Renal pelvis (tissue), 4 donors: ENCODE data around the gene VOPP1. TPM values are rescaled to one million over a fixed set of nuclear protein-coding genes. Genes with fewer than 3 reads are reported as not detected.

Source experiments
- DNase-seq: peaks from one replicate; pipeline ENCODE4 v3.0.0-alpha.2; 2013
- polyA plus RNA-seq, 3 donors: library from polyadenylated mRNA; unstranded; fragments of 120-200 nt; gene quantifications; one replicate each; pipeline ENCODE4 v1.2.1, GENCODE V29; 2013; ENCODE audit not compliant: insufficient read length in 3 of 3

VOPP1 gene
- polyA plus RNA-seq, 3 donors = 57.0 to 63.1 (median 59.8) TPM

GRCh38 chr7:55558962-55559920 is 13.1 kb downstream of the VOPP1 start:
- DNase-seq = no peak

GRCh38 chr7:55557666-55558188 is 14.6 kb downstream of the VOPP1 start:
- DNase-seq = no peak

GRCh38 chr7:55556492-55556891 is 15.8 kb downstream of the VOPP1 start:
- DNase-seq = no peak

GRCh38 chr7:55556031-55556430 is 16.3 kb downstream of the VOPP1 start:
- DNase-seq = no peak

GRCh38 chr7:55555160-55555559 is 17.1 kb downstream of the VOPP1 start:
- no peak for DNase-seq

- no peak for DNase-seq
Measured at GRCh38 chr7:55554038-55554437, 18.3 kb downstream of the VOPP1 start.

GRCh38 chr7:55553024-55553345 is 19.3 kb downstream of the VOPP1 start:
- DNase-seq = no peak

GRCh38 chr7:55552320-55553023 is 19.8 kb downstream of the VOPP1 start:
- peak; percentile 66 for DNase-seq

- no peak for DNase-seq
Measured at GRCh38 chr7:55550841-55551537, 21.3 kb downstream of the VOPP1 start.

GRCh38 chr7:55550010-55550663 is 22.2 kb downstream of the VOPP1 start:
- no peak for DNase-seq

- DNase-seq = no peak
Measured at GRCh38 chr7:55549457-55549856, 22.8 kb downstream of the VOPP1 start.

- DNase-seq = no peak
Measured at GRCh38 chr7:55548295-55548731, 24.0 kb downstream of the VOPP1 start.

GRCh38 chr7:55546814-55547213 is 25.5 kb downstream of the VOPP1 start:
- DNase-seq = no peak

- DNase-seq = no peak
Measured at GRCh38 chr7:55545496-55545895, 26.8 kb downstream of the VOPP1 start.

GRCh38 chr7:55540226-55540858 is 32.0 kb downstream of the VOPP1 start:
- DNase-seq = no peak

GRCh38 chr7:55539380-55539779 is 32.9 kb downstream of the VOPP1 start:
- DNase-seq = no peak

GRCh38 chr7:55538538-55538937 is 33.8 kb downstream of the VOPP1 start:
- DNase-seq = no peak

GRCh38 chr7:55537458-55537990 is 34.8 kb downstream of the VOPP1 start:
- DNase-seq = no peak

- no peak for DNase-seq
Measured at GRCh38 chr7:55536619-55537457, 35.5 kb downstream of the VOPP1 start.

- no peak for DNase-seq
Measured at GRCh38 chr7:55535617-55536016, 36.7 kb downstream of the VOPP1 start.
